ENCODE measurements around the gene NRXN2.

NRXN2 gene

DNA sequence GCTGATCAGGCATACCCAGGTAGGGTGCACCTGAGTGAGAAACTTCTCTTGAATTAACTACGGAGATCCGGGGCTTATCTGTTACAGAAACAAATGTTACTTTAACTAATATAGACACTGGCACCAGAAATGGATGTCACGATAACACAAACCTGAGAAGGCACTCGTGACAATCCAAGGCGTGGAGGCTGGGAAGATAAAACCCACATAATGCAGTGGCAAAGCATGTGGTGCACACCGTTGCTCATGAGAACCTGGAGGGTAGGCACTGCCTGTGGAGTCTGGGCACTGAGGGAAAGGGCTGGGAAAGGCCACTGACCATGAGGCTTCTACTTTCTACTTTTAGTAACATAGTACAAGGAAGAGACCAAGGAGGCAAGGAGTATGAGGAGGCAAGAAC lies 109.3 kb downstream of the NRXN2 start:
- FAIRE-seq (no peak), DNase-seq (ENCODE audit: insufficient read length, low spot score) (no peak)

DNA sequence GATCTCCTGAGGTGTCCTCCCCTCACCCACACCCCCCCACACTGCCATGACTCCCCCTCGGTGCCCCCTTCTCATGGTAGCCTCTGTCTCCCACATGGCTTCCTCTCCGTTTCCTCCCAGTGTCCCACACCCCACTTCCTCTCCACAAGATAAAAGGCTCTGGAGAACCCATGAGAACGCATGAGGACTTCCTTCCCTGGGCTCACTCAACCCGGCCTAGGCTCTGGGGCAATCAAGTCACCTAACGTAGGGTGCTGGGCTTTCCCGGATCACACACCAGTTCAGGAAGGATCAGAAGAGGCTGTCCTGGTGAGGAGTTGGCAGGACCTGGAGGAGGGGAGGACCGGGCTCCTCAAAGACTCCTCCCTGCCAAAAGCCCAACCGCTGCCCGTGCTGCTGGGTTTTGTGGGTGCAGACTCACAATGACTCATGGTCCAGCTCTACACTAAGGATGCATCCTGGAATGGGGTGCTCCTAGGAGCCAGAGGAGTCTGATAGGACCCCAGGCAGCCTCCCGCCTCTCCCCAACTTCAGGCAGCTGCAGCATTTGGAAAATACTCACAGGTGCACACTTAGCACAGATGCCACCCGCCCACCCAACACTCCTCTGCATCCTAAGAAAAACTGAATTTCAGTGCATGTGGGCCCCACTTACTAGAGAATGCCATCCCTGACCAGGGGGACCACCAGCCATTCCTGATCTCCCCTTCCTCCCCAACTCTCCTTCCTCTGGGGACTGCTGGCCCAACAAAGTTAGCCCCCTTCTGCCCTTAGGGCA lies 110.9 kb downstream of the NRXN2 start:
- no peak for DNase-seq (ENCODE audit: insufficient read length, low spot score)
- no peak for FAIRE-seq

DNA sequence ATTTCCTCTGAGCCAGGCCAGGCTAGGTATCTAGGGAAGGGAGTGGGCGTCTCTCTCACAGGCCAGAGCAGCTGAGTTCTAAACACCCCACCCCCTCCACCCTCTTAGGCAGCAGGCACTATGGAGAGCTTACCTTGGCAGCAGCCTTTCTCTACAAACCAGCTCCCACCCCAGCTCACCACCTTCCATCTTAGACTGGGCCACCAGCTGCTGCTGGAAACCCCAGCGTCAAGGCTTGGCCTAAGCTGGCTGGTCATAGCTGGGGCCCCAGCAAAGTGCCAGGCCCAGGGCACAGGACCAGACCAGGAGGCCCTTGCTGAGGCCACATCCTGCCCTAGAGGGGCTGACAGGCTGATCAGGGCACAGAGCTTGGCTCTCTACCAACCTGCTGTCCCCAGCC lies 111.8 kb downstream of the NRXN2 start:
- DNase-seq (ENCODE audit: insufficient read length, low spot score) (no peak), FAIRE-seq (no peak)

DNA sequence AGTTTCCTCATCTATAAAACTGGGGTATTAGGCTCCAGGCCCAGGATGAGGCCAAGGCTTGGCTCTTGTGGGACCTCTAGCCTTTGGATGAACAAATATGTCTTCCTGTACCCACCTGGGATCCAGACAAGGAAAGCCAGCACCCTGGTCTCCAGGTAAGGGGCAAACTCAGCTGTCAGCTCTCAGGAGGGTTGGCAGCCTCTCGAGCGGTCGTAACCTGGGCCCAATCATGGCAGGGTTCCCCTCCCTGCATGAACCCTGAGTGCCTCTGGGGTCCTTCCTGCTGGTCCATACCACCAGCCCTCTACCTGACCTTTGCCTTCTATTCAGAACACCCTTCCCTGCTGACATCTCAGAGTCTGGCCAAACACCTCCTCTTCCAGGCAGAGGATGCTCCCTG lies 112.4 kb downstream of the NRXN2 start:
- FAIRE-seq, result no peak

DNA sequence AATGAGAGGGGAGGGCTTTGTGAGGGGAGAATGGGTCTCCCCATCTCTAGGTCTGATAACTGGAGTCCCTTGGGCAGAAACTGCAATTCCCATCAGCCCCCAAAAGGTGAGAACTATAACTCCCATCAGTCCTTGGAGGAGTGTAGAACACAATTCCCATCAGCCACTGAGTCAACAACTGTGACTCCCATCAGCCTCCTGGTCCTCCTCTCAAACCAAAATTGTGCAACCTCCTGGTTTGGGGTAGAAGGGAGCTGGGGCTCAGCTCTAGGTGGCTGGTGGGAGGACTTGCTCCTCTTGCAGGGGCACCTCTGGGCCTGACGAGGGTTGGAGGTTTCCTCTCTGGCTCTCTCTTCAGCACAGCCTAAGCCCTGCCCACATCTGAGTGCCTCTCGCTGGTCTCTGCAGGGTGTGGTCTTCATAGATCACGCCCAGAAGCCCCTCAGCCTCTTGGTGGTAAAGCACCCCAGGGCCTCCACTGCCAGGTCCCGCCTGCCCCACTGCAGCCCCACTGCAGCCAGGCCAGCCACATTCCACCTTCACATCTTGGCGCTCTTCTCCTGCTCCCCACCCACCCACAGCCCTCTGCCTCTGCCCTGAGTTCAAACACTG lies 113.5 kb downstream of the NRXN2 start:
- DNase-seq (ENCODE audit: insufficient read length, low spot score), result peak; percentile 13
- no peak for FAIRE-seq

More for the DNA sequence above, 112.4 kb downstream of the NRXN2 start:
- no peak for DNase-seq (ENCODE audit: insufficient read length, low spot score)

DNA sequence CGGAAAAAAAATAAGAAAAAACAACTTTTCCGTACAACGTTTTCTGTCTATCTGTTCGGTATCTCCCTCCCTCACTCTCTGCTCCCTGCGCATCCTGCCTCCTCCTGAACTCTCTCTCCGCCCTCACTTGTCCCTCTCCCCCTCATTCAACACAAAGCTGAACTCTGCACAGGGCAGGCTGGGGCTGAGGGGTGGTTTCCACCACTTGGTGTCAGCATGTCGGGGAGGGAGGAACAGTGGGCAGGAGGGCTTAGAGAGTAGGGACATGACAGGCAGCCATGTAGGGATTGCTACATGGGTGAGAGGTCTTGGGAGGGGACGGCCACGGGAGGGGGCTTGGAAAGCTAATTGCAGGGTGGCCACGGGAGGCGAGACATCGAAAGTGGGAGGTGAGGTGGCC lies 114.4 kb downstream of the NRXN2 start:
- DNase-seq (ENCODE audit: insufficient read length, low spot score) (no peak), FAIRE-seq (no peak)

DNA sequence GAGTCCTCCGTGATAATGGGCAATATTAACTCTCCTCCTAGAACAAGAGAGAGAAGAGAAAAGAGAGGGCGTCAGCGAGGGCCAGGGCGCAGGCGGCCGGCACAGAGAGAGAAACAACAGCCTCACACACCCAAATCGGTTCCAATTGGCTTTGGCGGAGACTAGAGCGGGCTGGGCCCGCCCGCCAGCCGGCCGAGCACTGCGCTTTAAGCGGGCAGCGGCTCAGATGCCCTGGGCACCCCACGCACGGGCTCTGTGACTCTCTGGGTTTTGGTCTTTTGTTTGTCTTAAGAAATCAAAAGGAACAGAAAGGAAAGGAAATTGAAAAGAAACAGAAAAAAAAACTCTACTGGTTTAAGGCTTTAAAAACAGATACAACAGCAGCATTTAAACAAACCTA lies 115.0 kb downstream of the NRXN2 start:
- FAIRE-seq, result no peak
- no peak for DNase-seq (ENCODE audit: insufficient read length, low spot score)

DNA sequence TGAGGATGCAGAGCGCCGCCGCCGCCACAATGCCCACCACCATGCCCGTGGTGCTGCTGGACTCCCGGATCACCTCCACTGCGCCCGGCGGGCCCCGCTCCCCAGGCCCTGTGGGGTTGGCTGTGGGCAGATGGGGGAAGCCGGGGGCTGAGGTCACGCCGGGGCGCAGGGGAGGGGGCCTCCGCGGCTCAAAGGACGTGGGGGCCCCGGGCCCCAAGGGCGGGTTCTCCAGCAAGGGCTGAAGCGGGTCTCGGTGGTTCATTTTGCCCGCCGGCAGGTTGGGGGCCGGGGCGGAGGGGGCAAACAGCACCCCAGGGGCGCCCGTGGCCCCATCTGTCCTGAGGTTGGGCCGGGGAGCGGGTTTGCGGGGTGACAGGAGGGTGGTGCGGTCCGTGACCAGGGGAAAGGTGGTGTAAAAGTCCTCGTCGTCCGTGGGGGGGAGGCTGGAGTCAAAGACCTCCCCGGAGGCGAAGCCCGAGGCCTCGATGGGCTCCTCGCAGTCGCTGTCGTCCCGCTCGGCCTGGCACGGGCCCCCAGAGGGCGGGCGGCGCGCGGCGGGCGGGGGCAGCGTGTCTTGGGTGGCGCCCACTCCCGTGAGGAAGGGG lies 115.5 kb downstream of the NRXN2 start:
- DNase-seq (ENCODE audit: insufficient read length, low spot score), result no peak
- no peak for FAIRE-seq

DNA sequence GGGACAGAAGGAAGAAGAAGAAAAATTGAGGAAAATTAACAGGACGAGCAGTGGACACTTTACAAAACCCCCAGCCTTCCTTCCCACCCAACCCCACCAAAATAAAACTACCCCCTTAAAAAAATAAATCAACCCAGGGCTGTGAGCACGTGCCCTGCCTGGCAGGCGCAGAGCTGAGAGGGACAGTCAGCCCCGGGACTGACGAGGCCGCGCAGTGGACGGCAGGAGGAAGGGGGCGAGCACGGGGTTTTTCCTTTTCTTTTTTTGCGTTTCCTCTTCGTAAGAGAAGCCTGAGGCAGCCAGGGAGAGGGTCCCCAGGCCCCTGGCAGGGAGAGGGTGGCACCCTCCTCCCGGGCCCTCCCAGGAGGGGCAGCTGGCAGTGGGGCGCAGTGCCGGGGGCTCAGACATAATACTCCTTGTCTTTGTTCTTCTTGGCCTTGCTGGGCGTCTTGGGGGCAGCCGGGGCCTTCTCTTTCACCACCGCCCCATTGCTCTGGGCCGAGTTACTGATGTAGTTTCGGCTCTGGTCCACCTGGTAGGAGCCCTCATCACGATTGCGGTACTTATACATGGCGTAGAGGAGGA lies 116.1 kb downstream of the NRXN2 start:
- no peak for FAIRE-seq
- DNase-seq (ENCODE audit: insufficient read length, low spot score), result no peak

DNA sequence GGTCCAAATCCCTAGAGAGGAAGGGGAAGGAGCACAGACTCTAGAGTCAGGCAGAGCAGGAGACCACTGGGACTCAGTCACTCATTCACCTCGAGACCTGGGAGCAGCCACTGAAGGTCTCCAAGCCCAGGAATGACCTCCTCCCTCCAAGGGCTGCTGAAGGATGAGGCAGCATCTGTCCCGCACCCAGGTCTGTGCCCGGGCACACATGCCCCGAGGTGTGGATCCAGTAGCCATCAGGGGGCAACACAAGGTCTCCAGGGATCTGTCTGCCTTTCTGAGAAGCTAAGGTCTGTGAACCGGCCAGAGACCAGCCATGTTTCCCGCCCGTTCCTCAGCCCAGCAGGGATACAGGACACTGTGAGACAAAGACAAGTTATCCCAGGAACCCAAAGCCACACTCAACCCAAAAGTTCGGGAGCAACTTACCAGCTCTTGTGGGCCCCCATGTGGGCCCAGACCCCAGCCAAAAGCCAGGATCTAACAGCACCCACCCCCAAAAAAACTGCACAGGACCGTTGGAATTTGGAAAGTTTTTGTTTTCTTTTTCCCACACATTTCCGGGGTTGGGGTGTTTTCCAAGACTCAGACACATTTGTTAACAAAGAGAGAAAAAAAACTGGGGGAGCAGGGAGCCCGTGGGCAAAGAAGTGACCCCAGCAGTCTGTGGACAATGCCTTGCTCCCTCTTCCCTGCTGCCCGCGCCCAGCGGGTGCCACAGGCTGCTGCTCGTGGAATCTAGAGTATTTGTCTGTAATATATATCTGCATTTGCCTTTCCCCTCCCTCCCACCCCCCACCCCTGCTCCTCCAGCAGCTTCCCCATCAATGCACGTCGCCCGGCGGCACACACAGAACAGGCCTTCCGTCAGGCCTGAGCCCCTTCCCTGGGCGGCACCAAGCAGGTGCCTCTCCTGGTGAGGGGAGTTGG lies 117.1 kb downstream of the NRXN2 start:
- no peak for FAIRE-seq
- no peak for DNase-seq (ENCODE audit: insufficient read length, low spot score)

DNA sequence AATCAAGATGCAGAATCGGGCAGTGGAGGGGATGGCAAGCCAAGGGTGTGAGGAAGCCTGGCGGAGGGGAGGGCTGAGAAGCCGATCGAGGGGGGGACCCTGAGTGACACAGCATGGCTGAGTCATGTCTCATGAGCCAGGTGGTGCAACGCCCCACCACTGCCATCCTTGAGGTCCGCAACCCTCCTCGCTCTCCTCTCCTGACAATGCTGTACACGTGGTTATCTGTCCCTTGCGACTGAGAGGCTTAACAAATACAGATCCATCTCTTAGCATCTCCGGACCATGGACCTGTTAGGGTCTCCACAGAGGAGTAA lies 117.8 kb downstream of the NRXN2 start:
- DNase-seq (ENCODE audit: insufficient read length, low spot score), result no peak
- FAIRE-seq, result no peak

DNA sequence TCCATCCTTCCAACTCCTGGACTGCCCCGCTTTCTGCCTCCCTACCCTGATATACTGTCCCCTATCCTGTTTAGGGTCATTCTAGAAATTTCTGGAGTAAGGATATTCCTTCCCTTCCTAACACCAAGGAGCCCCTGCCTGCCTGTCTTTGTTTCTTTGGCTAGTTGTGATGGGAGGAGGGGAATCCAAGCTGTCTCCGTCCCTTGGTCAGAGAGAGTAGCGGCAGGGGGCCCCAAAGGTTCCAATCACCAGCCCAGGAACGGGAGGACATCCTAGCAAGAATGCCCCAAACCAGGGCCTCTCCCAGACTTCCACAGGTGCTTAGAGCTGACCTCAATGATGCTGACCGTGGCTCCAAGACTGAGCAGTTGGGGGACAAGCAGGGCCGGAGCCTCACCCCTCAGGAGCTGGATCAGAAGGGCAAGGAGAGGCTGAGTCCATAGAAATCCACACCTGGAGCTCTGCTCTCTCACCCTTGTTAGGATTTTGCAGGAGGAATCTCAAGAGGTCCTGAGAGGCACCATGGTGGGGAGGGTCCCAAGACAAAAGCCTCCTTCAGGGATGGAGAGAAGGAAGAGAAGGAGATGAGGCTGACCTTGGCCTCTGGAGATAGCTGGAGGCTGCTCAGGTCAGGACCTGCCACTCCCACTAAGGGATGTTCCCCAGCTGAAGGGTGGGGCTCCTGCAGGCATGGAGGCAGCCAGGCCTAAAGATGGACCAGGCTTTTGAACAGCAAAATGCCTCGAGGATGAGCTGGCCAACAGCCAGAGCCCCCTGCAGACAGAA lies 118.3 kb downstream of the NRXN2 start:
- no peak for FAIRE-seq
- DNase-seq (ENCODE audit: insufficient read length, low spot score), result no peak

DNA sequence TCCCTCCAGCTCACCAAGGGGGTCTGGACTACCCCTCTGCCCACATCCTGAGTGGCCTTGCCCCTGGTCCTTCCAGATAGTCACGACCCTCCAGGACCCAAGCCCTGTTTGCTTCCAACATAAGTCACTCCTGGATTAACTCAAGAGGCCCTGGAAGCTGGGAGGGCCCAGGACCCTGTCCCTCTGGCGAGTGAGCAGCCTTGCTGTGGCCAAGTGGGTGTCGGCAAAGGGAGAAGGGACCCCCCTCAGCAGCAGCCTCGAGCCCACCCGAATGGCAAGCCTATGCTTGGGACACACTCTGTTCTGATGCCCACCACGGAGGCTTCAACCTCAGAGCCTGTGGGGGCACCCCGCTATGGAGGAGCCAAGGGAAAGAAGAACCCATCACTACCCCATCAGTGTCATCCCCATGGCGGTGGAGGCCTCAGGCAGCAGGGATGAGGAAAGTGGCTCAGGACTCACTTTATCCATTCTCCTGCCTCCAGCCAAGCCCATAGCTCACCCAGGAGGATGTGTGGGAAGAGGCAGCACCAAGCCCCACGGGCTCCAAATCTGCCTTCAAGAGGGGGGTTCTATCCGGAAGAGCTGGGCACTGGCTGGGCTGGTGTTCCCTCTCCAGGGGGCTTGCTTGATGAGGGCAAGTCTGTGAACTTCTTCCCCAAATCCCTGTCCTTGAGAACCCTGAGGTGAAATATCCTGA lies 119.4 kb downstream of the NRXN2 start:
- no peak for FAIRE-seq

DNA sequence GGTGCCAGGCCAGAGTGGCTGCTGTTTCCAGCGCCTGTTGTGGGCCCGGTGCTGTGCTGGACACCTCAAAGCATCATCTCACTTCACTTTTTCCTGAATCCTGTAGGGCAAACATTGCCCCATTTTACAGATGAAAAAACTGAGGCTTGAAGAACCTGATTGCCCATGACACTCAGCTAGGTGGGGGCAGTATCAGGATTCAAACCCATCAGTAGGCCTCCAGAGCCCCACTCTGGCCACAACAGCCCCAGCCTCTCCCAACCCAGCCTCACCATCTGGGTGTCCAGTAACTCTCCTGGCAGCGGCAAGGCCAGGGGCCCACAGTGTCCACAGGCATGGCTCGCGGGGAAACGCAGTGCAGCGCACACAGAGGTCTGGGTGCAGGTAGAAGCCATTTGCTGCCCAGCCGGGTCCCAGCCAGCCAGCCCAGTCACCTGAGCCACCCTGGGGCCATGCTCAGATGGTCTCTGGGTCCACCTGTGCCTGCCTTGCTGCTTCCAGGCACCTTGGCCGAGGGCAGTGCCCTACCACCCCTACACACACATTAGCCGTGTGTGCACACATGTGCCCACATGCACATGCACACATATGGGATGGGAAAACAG lies 120.4 kb downstream of the NRXN2 start:
- FAIRE-seq, result no peak
- DNase-seq (ENCODE audit: insufficient read length, low spot score), result no peak

More for the DNA sequence above, 119.4 kb downstream of the NRXN2 start:
- DNase-seq (ENCODE audit: insufficient read length, low spot score), result no peak

DNA sequence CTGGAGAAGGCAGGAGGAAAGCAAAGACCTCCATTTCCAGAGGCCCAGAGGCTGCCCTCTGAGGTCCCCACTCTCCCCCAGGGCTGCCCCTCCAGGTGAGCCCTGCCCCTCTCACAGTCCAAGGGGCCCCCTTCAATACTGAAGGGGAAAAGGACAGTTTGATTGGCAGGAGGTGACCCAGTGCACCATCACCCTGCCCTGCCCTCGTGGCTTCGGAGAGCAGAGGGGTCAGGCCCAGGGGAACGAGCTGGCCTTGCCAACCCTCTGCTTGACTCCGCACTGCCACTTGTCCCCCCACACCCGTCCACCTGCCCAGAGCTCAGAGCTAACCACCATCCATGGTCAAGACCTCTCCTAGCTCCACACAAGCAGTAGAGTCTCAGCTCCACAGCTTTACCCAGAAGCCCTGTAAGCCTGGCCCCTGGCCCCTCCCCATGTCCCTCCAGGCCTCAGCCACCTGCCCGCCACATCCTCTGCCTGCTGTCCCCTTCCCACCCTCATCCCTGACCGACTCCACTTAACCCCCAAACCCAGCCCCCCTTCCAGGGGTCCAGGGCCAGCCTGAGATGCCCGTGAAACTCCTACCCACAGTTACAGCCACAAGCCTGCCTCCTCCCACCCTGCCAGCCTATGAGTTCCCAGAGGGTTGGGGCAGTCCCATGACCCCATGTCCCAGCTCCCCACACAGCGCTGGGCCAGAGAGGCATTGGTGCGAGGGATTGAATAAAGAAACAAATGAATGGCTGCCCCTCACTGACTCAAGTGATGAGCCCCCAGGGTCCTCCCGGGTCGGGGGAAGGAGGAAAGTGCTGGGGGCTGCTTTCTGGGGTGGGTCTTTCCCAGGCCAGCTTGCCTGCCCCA lies 121.2 kb downstream of the NRXN2 start:
- DNase-seq (ENCODE audit: insufficient read length, low spot score), result no peak
- no peak for FAIRE-seq

DNA sequence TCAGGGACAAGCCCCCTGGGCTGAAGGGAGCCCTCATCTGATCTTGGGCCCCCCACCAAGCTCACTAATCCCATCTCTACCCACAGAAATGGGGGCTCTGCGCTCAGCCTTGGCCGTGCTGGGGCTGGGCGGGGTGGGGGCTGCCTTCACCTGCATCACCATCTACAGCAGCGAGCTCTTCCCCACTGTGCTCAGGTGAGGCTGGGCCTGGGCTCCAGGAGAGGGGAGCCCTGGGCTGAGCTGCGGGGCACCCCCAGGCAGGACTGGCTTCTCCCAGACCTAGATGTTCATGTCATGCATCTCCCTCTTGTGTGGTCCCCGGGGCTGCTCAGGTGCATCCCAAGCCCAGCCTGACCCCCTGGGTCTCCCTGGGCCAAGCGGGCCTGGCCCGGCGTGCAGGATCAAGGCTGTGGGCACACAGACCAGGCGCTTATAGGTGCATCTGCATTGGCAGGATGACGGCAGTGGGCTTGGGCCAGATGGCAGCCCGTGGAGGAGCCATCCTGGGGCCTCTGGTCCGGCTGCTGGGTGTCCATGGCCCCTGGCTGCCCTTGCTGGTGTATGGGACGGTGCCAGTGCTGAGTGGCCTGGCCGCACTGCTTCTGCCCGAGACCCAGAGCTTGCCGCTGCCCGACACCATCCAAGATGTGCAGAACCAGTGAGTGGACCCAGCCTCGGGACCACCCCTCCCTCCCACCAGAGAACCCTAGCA lies 122.6 kb downstream of the NRXN2 start:
- FAIRE-seq (no peak), DNase-seq (ENCODE audit: insufficient read length, low spot score) (no peak)

DNA sequence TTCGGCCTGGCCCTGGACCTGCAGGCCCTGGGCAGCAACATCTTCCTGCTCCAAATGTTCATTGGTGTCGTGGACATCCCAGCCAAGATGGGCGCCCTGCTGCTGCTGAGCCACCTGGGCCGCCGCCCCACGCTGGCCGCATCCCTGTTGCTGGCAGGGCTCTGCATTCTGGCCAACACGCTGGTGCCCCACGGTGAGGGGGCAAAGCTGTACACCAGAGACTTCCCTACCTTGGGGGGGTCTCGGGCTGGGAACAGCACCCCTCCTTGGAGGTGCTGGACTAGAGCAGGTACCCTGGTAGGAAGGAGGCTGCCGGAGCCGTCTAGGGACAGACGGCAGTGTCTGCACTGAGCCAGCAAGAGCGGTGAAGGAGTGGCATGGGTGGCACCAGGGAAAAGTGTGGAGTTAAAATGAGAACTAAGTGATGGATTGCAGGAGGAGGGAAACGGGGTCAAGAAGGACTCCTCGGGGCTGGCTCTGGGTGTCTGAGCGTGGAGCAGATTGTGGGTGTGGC lies 123.2 kb downstream of the NRXN2 start:
- FAIRE-seq (no peak), DNase-seq (ENCODE audit: insufficient read length, low spot score) (no peak)
